ENCODE results near the gene RPRD2.
A peak's percentile ranks its signal among the peaks of the same experiment; 100 is the strongest.
"Not testable (repeated sequence)": the region's sequence is repeated elsewhere in the genome, so short reads cannot be mapped to it uniquely, and the experiment has no call there.

The RPRD2 gene

GRCh38 chr1:150389650-150390049 lies 25.7 kb downstream of the RPRD2 start:
- no peak for DNase-seq

- no peak for DNase-seq
Observed at GRCh38 chr1:150392627-150393026, 28.7 kb downstream of the RPRD2 start.

GRCh38 chr1:150395115-150395514 lies 31.2 kb downstream of the RPRD2 start:
- not testable (repeated sequence) for DNase-seq

GRCh38 chr1:150397392-150398032 lies 33.6 kb downstream of the RPRD2 start:
- no peak for DNase-seq

- no peak for DNase-seq
Observed at GRCh38 chr1:150404465-150404864, 40.5 kb downstream of the RPRD2 start.

- no peak for DNase-seq
Observed at GRCh38 chr1:150405660-150406059, 41.7 kb downstream of the RPRD2 start.

- no peak for DNase-seq
Observed at GRCh38 chr1:150406483-150406882, 42.5 kb downstream of the RPRD2 start.

GRCh38 chr1:150407330-150407729 lies 43.4 kb downstream of the RPRD2 start:
- no peak for DNase-seq

- no peak for DNase-seq
Observed at GRCh38 chr1:150408800-150409199, 44.9 kb downstream of the RPRD2 start.

GRCh38 chr1:150409504-150410362 lies 45.8 kb downstream of the RPRD2 start:
- DNase-seq: no peak

- DNase-seq: no peak
Observed at GRCh38 chr1:150410582-150411101, 46.7 kb downstream of the RPRD2 start.

- DNase-seq: no peak
Observed at GRCh38 chr1:150414592-150414991, 50.6 kb downstream of the RPRD2 start.

- no peak for DNase-seq
Observed at GRCh38 chr1:150415800-150416199, 51.9 kb downstream of the RPRD2 start.

GRCh38 chr1:150420560-150421265 lies 56.8 kb downstream of the RPRD2 start:
- DNase-seq: no peak

GRCh38 chr1:150422541-150422940 lies 58.6 kb downstream of the RPRD2 start:
- DNase-seq: no peak

- DNase-seq: no peak
Observed at GRCh38 chr1:150429805-150430204, 65.9 kb downstream of the RPRD2 start.

- no peak for DNase-seq
Observed at GRCh38 chr1:150441121-150441520, 77.2 kb downstream of the RPRD2 start.

- no peak for DNase-seq
Observed at GRCh38 chr1:150444232-150444631, 80.3 kb downstream of the RPRD2 start.

GRCh38 chr1:150456146-150456647 lies 92.2 kb downstream of the RPRD2 start:
- DNase-seq: no peak

- DNase-seq: peak; percentile 66
Observed at GRCh38 chr1:150464422-150464826, 100.5 kb downstream of the RPRD2 start.

GRCh38 chr1:150466964-150467363 lies 103.0 kb downstream of the RPRD2 start:
- DNase-seq: no peak

GRCh38 chr1:150469291-150469690 lies 105.3 kb downstream of the RPRD2 start:
- no peak for DNase-seq

- no peak for DNase-seq
Observed at GRCh38 chr1:150472601-150473200, 108.8 kb downstream of the RPRD2 start.

Data from activated CD4-positive, alpha-beta T cell treated with anti-CD3 and anti-CD28 coated beads, Interleukin-2, amount 50 U/mL, for 1 hour (primary cell).